Neural cell (in vitro differentiated cells): ENCODE results near the gene SPRING1. TPM values are rescaled to one million over a fixed set of nuclear protein-coding genes. Genes with fewer than 3 reads are reported as not detected.

Source experiments
- H2AFZ ChIP-seq: fragments of 200-600, 300-800 bp; sonication (generic), shearing (Covaris generic); 2 replicates; pipeline ENCODE4 v1.6.0; 2014; ENCODE audit warnings: low read depth, mild to moderate bottlenecking, antibody characterized with exemption, low read length, moderate library complexity
- H3F3A ChIP-seq: fragments of 200-600 bp; shearing (Covaris generic); 2 replicates; pipeline ENCODE4 v1.6.1; 2016; ENCODE audit warnings: mild to moderate bottlenecking, moderate library complexity, mixed read lengths, antibody characterized with exemption, low read length; ENCODE audit not compliant: insufficient read depth, poor library complexity, severe bottlenecking
- H3K27ac ChIP-seq: fragments of 200-600, 300-800 bp; sonication (generic), shearing (Covaris generic); 2 replicates; pipeline ENCODE4 v1.5.1; 2014; ENCODE audit warnings: mild to moderate bottlenecking, low read length, moderate library complexity
- H3K27me3 ChIP-seq: fragments of 300-800, 200-600 bp; sonication (generic), shearing (Covaris generic); 2 replicates; pipeline ENCODE4 v1.6.0; 2014; ENCODE audit warnings: mild to moderate bottlenecking, low read depth, low read length, moderate library complexity; ENCODE audit not compliant: insufficient read depth
- H3K36me3 ChIP-seq: fragments of 300-800, 200-600 bp; sonication (generic), shearing (Covaris generic); 2 replicates; pipeline ENCODE4 v1.5.1; 2014; ENCODE audit warnings: mild to moderate bottlenecking, antibody characterized with exemption, low read length, moderate library complexity; ENCODE audit not compliant: insufficient read depth
- H3K4me2 ChIP-seq: fragments of 300-800, 200-600 bp; sonication (generic), shearing (Covaris generic); 2 replicates; pipeline ENCODE4 v1.6.0; 2014; ENCODE audit warnings: mild to moderate bottlenecking, low read length
- H3K4me3 ChIP-seq: fragments of 300-800, 200-600 bp; sonication (generic), shearing (Covaris generic); 2 replicates; pipeline ENCODE4 v1.5.1; 2014; ENCODE audit warnings: mild to moderate bottlenecking, low read length, moderate library complexity
- H3K79me2 ChIP-seq: fragments of 200-600 bp; shearing (Covaris generic); replicated peaks from 2 replicates; pipeline ENCODE4 v1.6.0; 2014; ENCODE audit warnings: mild to moderate bottlenecking, low read length, moderate library complexity; ENCODE audit not compliant: insufficient read depth
- H3K9ac ChIP-seq: fragments of 300-800, 200-600 bp; sonication (generic), shearing (Covaris generic); 2 replicates; pipeline ENCODE4 v1.6.1; 2016; ENCODE audit warnings: mild to moderate bottlenecking, low read length, mixed read lengths
- H3K9me2 ChIP-seq: fragments of 200-600 bp; shearing (Covaris generic); 2 replicates; pipeline ENCODE4 v1.6.1; 2016; ENCODE audit warnings: mild to moderate bottlenecking, low read length, mixed read lengths; ENCODE audit not compliant: insufficient read depth
- H3K9me3 ChIP-seq: fragments of 200-600, 300-800 bp; sonication (generic), shearing (Covaris generic); 2 replicates; pipeline ENCODE4 v1.6.1; 2016; ENCODE audit warnings: mild to moderate bottlenecking, mixed run types, low read length, moderate library complexity, mixed read lengths
- H4K20me1 ChIP-seq: fragments of 200-600 bp; shearing (Covaris generic); 2 replicates; pipeline ENCODE4 v1.6.1; 2016; ENCODE audit warnings: mild to moderate bottlenecking, mixed run types; ENCODE audit not compliant: insufficient read depth
- CTCF ChIP-seq: fragments of 450-650 bp; IDR thresholded peaks from 2 replicates; pipeline ENCODE4 v1.5.1; 2014; ENCODE audit warnings: antibody characterized with exemption, mild to moderate bottlenecking, moderate library complexity; ENCODE audit not compliant: poor library complexity, severe bottlenecking
- EP300 ChIP-seq: fragments of 450-650 bp; conservative IDR thresholded peaks from 2 replicates; pipeline ENCODE4 v1.6.1; 2014; ENCODE audit warnings: antibody characterized with exemption, mild to moderate bottlenecking, moderate library complexity; ENCODE audit not compliant: poor library complexity, severe bottlenecking
- EZH2 ChIP-seq: fragments of 200-600, 300-800 bp; shearing (Covaris generic), sonication (generic); IDR thresholded peaks from 2 replicates; pipeline ENCODE4 v1.6.1; 2014; ENCODE audit warnings: antibody characterized with exemption, low read length, borderline replicate concordance, mild to moderate bottlenecking; ENCODE audit not compliant: insufficient read depth, poor library complexity, severe bottlenecking
- MXI1 ChIP-seq: fragments of 450-650 bp; conservative IDR thresholded peaks from 2 replicates; pipeline ENCODE4 v1.6.1; 2014; ENCODE audit warnings: antibody characterized with exemption, mild to moderate bottlenecking; ENCODE audit not compliant: poor library complexity, severe bottlenecking
- POLR2AphosphoS5 ChIP-seq: IDR thresholded peaks from 2 replicates; pipeline ENCODE4 v1.6.1; 2012
- RAD21 ChIP-seq: fragments of 450-650 bp; conservative IDR thresholded peaks from 2 replicates; pipeline ENCODE4 v1.6.1; 2014; ENCODE audit warnings: antibody characterized with exemption, mild to moderate bottlenecking, moderate library complexity
- SMC3 ChIP-seq: fragments of 450-650 bp; conservative IDR thresholded peaks from 2 replicates; pipeline ENCODE4 v1.6.1; 2014; ENCODE audit warnings: antibody characterized with exemption, mild to moderate bottlenecking, moderate library complexity; ENCODE audit not compliant: poor library complexity
- TAF1 ChIP-seq: IDR thresholded peaks from 2 replicates; pipeline ENCODE4 v1.6.1; 2012; ENCODE audit warnings: low read depth
- polyA plus RNA-seq: library from polyadenylated mRNA; depleted of rRNA; stranded (reverse); fragments of >200 nt; gene quantifications from 2 replicates; pipeline ENCODE4 v1.2.3, GENCODE V29; 2014
- TF ChIP-seq, protein P1 (sequence below): IDR thresholded peaks from 2 replicates; pipeline ENCODE4 v1.6.1; 2012; ENCODE audit warnings: borderline replicate concordance

SPRING1 gene
- polyA plus RNA-seq, 1 donor from 2014 or later = 48.1 TPM

DNA sequence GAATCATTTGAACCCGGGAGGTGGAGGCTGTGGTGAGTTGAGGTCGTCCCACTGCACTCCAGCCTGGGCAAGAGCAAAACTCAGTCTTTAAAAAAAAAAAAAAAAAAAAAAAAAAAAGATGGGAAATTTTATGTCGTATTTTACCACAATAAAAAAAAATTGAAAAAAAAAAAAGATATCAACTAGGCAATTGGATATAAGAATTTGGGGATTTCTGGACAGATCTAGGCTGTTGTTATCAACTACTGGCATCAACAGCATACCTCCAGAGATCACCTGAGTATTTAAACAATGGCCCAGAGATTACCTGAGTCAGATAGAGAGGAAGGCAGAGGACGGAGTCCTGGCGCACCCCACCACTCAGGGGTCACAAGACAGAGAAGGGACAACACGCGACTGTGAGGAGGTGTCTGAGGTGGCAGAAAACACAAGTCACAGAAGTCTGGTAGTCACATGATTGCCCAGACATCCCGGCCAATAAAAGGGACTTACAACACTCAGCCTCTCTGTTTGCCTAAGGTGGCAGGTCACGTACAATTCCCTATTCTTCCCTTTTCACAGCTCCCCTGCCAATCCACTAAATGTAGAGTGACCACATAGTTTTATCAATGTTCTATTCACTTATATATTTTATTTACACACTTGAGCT lies 1.8 kb downstream of the SPRING1 start:
- Histone ChIP-seq H3K9me2 (no peaks in the 10 kb centered on the region), H3K4me3 (peak overlapping the region; percentile 80), H3K79me2 (peaks cover 24% of the 10 kb centered on the region), H3K27ac (no peak overlapping the region), H3K36me3 (no peaks in the 10 kb centered on the region), H3K27me3 (no peaks in the 10 kb centered on the region), H2AFZ (no peak overlapping the region), H3F3A (no peaks in the 10 kb centered on the region), H3K9ac (peak overlapping the region; percentile 69), H4K20me1 (no peaks in the 10 kb centered on the region), H3K4me2 (peak overlapping the region; percentile 71), H3K9me3 (no peaks in the 10 kb centered on the region)
- TF ChIP-seq MXI1 (no peak), POLR2AphosphoS5 (no peak), TAF1 (no peak), CTCF (no peak), EP300 (no peak)

- no peaks in the 10 kb centered on the region for H3K27me3 ChIP-seq
- H4K20me1 ChIP-seq = no peaks in the 10 kb centered on the region
- peaks cover 24% of the 10 kb centered on the region for H3K79me2 ChIP-seq
- H3K9ac ChIP-seq = no peak overlapping the region
- no peak overlapping the region for H2AFZ ChIP-seq
- TF ChIP-seq TAF1 = no peak
- no peak for TF ChIP-seq EP300
- no peak for TF ChIP-seq EZH2
- TF ChIP-seq RAD21 = no peak
- TF ChIP-seq POLR2AphosphoS5 = no peak
- TF ChIP-seq, protein P1, sequence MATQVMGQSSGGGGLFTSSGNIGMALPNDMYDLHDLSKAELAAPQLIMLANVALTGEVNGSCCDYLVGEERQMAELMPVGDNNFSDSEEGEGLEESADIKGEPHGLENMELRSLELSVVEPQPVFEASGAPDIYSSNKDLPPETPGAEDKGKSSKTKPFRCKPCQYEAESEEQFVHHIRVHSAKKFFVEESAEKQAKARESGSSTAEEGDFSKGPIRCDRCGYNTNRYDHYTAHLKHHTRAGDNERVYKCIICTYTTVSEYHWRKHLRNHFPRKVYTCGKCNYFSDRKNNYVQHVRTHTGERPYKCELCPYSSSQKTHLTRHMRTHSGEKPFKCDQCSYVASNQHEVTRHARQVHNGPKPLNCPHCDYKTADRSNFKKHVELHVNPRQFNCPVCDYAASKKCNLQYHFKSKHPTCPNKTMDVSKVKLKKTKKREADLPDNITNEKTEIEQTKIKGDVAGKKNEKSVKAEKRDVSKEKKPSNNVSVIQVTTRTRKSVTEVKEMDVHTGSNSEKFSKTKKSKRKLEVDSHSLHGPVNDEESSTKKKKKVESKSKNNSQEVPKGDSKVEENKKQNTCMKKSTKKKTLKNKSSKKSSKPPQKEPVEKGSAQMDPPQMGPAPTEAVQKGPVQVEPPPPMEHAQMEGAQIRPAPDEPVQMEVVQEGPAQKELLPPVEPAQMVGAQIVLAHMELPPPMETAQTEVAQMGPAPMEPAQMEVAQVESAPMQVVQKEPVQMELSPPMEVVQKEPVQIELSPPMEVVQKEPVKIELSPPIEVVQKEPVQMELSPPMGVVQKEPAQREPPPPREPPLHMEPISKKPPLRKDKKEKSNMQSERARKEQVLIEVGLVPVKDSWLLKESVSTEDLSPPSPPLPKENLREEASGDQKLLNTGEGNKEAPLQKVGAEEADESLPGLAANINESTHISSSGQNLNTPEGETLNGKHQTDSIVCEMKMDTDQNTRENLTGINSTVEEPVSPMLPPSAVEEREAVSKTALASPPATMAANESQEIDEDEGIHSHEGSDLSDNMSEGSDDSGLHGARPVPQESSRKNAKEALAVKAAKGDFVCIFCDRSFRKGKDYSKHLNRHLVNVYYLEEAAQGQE = no peak
- TF ChIP-seq SMC3 = no peak
- TF ChIP-seq CTCF = no peak
- TF ChIP-seq MXI1 = no peak
- H3F3A ChIP-seq = no peaks in the 10 kb centered on the region
- H3K4me2 ChIP-seq = no peak overlapping the region
- no peaks in the 10 kb centered on the region for H3K36me3 ChIP-seq
- no peak overlapping the region for H3K4me3 ChIP-seq
- no peaks in the 10 kb centered on the region for H3K9me3 ChIP-seq
- H3K9me2 ChIP-seq = no peaks in the 10 kb centered on the region
- H3K27ac ChIP-seq = no peak overlapping the region
Observed at GRCh38 chr12:116735084-116735483, 2.8 kb downstream of the SPRING1 start.
